Cardiac fibroblast (primary cell): ENCODE results near the gene CIAO2B.

Source experiments
- DNase-seq, 2 donors: peaks; one replicate each; pipeline versions ENCODE4 v3.0.0 to v3.0.0-alpha.2; 2010; ENCODE audit warnings: low read depth in 2 of 2
- H3K4me3 ChIP-seq, 2 donors: replicated peaks in 1 of 2; 1 replicate in 1 of 2; 2 replicates in 1 of 2; pipeline ENCODE4 v1.5.1; 2011; ENCODE audit warnings: low read depth in 2 of 2, low read length in 2 of 2, mild to moderate bottlenecking in 2 of 2, moderate library complexity in 1 of 2
- CTCF ChIP-seq: IDR thresholded peaks from one replicate; pipeline ENCODE4 v1.5.1; 2011; ENCODE audit warnings: low read depth, mild to moderate bottlenecking, low read length, inconsistent platforms

Gene CIAO2B

GRCh38 chr16:66923866-66924265 lies 10.3 kb downstream of the CIAO2B start:
- no peak for TF ChIP-seq CTCF
- DNase-seq: no peak
- H3K4me3 ChIP-seq: no peak overlapping the region

- DNase-seq: peak; percentile 80 to 88
- no peak overlapping the region for H3K4me3 ChIP-seq
- TF ChIP-seq CTCF: no peak
Measured at GRCh38 chr16:66923247-66923731, 10.9 kb downstream of the CIAO2B start.

- TF ChIP-seq CTCF: no peak
- no peak for DNase-seq
- no peak overlapping the region for H3K4me3 ChIP-seq
Measured at GRCh38 chr16:66921729-66922450, 12.3 kb downstream of the CIAO2B start.

GRCh38 chr16:66920924-66921680 lies 13.1 kb downstream of the CIAO2B start:
- no peak overlapping the region for H3K4me3 ChIP-seq
- TF ChIP-seq CTCF: no peak
- DNase-seq: no peak

GRCh38 chr16:66920299-66920590 lies 14.0 kb downstream of the CIAO2B start:
- DNase-seq: no peak
- no peak for TF ChIP-seq CTCF

GRCh38 chr16:66919569-66920298 lies 14.5 kb downstream of the CIAO2B start:
- no peak for DNase-seq
- TF ChIP-seq CTCF: no peak
- no peak overlapping the region for H3K4me3 ChIP-seq

More at GRCh38 chr16:66920299-66920590, 14.0 kb downstream of the CIAO2B start:
- H3K4me3 ChIP-seq: no peak overlapping the region
